GM18870 (cell line): ENCODE results near the gene BBX.
"Not testable (repeated sequence)": the region's sequence is repeated elsewhere in the genome, so short reads cannot be mapped to it uniquely, and the experiment has no call there.

Experiments
- ATAC-seq: cut with Tn5 transposase; IDR thresholded peaks from one replicate; pipeline ENCODE4 v1.9.1; 2021; ENCODE audit warnings: moderate library complexity; ENCODE audit not compliant: unreplicated experiment

The BBX gene

DNA sequence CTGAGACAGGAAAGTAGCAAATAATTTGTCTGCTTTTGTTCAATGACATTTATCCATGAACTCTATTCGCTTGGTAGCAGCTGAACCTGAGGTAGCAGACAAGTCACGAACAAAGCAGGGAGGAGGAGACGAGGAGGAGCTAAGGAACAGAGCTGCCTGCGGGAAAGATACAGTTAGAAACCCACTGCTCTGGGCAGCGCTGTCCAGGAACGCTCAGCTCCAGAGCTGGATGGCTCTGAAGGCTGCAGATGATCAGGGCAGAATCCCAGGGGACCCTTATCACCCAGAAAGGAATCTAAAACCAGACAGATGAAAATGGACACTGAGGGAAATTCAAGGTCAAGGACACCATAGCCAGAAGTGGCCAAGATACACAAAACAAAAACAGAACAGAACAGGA, 310.3 kb downstream of the BBX start:
- ATAC-seq = no peak

- no peak for ATAC-seq
These were observed 311.1 kb downstream of the BBX start for GRCh38 chr3:107833722-107834416.

GRCh38 chr3:107835001-107835400, 312.2 kb downstream of the BBX start:
- not testable (repeated sequence) for ATAC-seq

- no peak for ATAC-seq
These were observed 315.3 kb downstream of the BBX start for GRCh38 chr3:107837895-107838612.

- ATAC-seq = no peak
These were observed 319.1 kb downstream of the BBX start for GRCh38 chr3:107841831-107842230.

GRCh38 chr3:107842940-107843339, 320.2 kb downstream of the BBX start:
- ATAC-seq = no peak

DNA sequence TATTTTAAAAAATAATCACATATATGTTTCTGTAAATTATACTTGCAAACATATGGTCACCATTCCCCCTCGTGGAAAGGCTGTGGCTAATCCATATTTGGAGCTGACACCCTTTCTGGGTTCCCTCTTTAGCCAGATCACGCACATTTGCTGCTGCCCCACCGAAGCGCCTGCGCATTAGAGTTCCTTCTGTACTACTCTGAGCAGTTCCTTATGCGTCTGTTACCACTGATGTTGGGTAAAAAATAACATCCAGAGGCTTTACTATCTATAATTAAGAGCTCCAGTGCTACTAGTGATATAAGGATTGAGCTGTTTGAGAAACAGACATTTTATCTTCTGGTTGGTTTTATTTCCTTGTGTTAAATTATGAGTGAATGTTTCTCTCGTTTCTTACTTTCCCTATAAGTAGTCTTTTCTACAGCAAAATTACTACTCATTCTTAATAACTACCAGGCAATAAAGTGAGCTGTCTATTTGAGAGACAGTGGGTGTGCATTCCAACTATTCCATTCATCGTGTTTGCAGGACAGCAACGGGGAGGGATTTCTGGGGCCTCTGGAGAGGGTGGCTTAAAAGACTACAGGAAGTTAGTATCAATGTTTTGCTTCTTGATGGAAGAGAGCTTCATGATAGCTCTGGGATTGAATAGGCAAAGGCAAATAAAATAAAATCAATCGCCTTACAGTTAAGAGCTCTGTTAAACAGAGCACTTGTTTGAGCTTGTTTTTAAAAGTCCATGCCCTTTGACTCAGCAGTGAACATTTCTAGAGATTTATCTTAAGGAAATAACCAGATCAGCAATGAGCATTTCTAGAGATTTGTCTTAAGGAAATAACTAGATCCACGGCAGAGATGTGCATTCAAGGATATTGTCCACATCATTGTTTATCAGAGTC, 322.9 kb downstream of the BBX start:
- ATAC-seq = no peak

- no peak for ATAC-seq
These were observed 323.6 kb downstream of the BBX start for GRCh38 chr3:107846279-107846852.

DNA sequence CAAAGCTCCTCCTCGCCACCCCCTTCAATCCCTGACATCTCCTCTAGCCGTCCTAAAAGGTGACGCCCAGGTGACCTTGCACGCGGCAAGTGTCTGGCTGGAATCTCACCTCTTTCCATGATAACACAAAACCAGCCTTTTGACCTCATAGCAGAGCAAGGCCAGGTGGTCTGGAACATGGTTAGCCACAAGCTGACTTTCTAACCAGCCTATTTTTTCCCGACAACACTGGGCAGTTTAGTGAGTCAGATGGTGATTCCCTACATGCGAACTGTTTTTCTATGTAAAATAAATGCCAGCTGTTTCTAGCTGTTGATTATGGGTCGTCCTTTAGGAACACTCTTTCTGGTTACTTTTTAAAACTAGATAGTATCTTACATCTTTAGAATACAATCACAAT, 325.0 kb downstream of the BBX start:
- ATAC-seq = no peak

DNA sequence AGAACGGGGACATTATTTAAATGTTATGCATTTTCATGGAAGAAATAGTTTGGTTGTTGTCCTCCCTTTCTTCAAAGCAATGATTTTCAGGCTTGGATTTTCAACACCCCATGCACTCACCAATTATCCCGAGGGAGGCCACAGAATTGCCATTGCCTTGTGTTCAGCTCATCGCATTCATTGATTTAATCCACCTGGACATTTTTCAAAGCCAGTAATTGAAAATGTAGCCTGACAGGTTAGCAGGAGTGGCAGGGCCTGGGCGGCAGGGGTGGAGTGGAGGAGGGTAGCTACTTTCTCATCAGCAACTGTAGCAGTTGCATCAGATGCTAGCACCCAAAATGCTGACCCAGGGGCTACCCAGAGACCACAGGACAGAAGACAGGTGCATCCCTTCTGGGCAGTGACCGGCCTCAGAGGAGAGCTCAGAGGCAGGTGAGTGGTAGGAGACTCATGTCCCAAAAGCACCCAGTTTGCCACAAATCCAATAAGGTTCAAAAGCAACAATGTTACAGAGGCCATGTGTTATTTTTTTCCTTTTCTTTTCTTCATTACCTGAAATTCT, 325.7 kb downstream of the BBX start:
- no peak for ATAC-seq

GRCh38 chr3:107850681-107851080, 327.9 kb downstream of the BBX start:
- ATAC-seq = peak; percentile 78

- ATAC-seq = no peak
These were observed 331.1 kb downstream of the BBX start for GRCh38 chr3:107853821-107854220.

- ATAC-seq = no peak
These were observed 332.0 kb downstream of the BBX start for GRCh38 chr3:107854733-107855132.

DNA sequence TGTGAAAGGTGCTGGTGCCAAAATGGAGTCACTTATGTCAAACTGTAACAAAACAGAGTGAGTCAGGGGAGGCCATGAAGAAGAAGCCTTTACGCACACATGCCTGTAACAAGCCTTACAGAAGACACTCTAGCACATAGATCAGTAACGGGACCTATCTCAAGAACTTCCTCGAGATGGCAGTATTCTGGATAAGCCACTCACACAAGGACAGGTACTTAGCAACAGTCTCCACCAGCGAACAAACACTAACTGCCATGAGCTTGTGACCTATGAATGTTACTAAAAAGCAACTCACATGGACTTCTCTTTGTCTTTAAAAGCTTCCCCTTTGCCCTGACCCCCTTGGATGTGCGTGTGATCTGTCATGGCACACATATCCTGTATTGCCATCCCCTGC, 332.9 kb downstream of the BBX start:
- ATAC-seq = no peak

DNA sequence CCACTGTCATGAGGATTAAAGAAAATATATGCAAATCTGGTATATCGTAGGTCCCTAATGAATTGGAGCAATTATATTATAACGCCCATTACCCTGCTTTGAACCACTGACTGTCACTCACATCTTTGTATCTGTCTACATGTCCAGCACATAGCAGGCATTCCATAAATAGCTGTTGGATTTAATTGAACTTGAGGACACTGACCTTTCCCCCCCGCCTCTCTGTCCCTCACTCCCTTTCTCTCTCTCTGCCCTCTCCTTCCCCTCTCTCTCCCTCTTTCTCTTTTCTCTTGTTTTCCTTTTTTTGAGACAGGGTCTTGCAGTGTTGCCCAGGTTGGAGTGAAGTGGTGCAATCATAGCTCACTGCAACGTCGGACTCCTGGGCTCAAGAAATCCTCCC, 335.1 kb downstream of the BBX start:
- no peak for ATAC-seq

DNA sequence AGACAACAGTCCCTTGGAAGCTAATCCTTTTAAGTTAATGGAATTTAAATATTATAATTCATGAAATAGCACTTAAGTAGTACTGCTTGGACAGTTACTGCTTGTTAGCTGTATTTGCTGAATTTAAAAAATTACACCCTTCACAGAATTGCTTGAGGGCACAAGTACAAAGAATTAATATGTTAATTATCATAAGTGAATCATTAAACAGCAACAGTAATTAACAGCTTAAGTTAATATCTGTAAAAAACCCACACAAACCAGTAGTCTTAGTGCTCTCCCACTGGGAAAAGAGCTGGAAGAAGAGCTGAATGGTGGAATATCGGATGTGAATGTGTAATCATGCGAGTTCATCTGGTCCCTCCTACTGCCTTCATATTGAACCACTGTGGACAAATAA, 336.1 kb downstream of the BBX start:
- no peak for ATAC-seq
